Body of pancreas (tissue), 4 donors: ENCODE measurements around the gene C22orf39. TPM values are rescaled to one million over a fixed set of nuclear protein-coding genes. Genes with fewer than 3 reads are reported as not detected.

ENCODE experiments used
- ATAC-seq: fragments of 150-250 bp; one replicate; pipeline ENCODE4 v1.9.1; 2016
- DNase-seq, 4 donors: peaks; one replicate each; pipeline ENCODE4 v3.0.0-alpha.2; 2019
- H3K27ac ChIP-seq, 4 donors: fragments of 200-600 bp; sonication (generic); 1 replicate in 3 of 4; 2 replicates in 1 of 4; pipeline versions ENCODE4 v1.5.1 to v1.6.1; 2016 to 2019; ENCODE audit warnings: mild to moderate bottlenecking in 1 of 4, mixed read lengths in 1 of 4, moderate library complexity in 1 of 4
- H3K27me3 ChIP-seq, 2 donors: fragments of 200-600 bp; sonication (generic); one replicate each; pipeline ENCODE4 v1.6.0; 2016; ENCODE audit warnings: mild to moderate bottlenecking in 1 of 2
- H3K36me3 ChIP-seq, 2 donors: fragments of 200-600 bp; sonication (generic); replicated peaks in 1 of 2; 2 replicates each; pipeline ENCODE4 v1.5.1; 2016; ENCODE audit warnings: low read depth in 2 of 2; ENCODE audit not compliant: insufficient read depth in 1 of 2
- H3K4me1 ChIP-seq: fragments of 200-600 bp; sonication (generic); one replicate; pipeline ENCODE4 v1.6.0; 2016
- H3K4me3 ChIP-seq, 2 donors: fragments of 200-600 bp; sonication (generic); 1 replicate in 1 of 2; 2 replicates in 1 of 2; pipeline ENCODE4 v1.5.1; 2016 to 2019
- H3K9me3 ChIP-seq, 3 donors: fragments of 200-600 bp; sonication (generic); 1 replicate in 2 of 3; 2 replicates in 1 of 3; pipeline ENCODE4 v1.5.1; 2016
- POLR2A ChIP-seq, 3 donors: fragments of 450-650 bp; IDR thresholded peaks; one replicate each; pipeline ENCODE4 v1.6.1; 2016; ENCODE audit warnings: antibody characterized with exemption in 3 of 3, mild to moderate bottlenecking in 2 of 3
- WGBS, 2 donors: methylation state at CpG; one replicate each; pipeline ENCODE4 v1.1.5; 2017; 5-methylcytosine and 5-hydroxymethylcytosine counted together
- intact Hi-C: fragments of 100-400 bp; cut with DNase I; formaldehyde crosslinking; loops from one replicate; pipeline ENCODE4 v1.15.1; 2023
- total RNA-seq, 2 donors: library from RNA; depleted of rRNA; stranded (reverse); fragments of >200 nt; gene quantifications; one replicate each; pipeline ENCODE4 v1.1.0, GENCODE V29; 2016
- TF ChIP-seq, protein P1 (sequence below), 7 experiments: fragments of 450-650 bp in 4 of 7; fragments of 200-600 bp in 3 of 7; sonication (generic) in 3 of 7; IDR thresholded peaks; one replicate each; pipeline ENCODE4 v1.5.1; 2016 to 2019; ENCODE audit warnings: antibody characterized with exemption in 7 of 7

The C22orf39 gene
- total RNA-seq, 2 donors from 2014 or later = 36.1 to 49.8 TPM

DNA sequence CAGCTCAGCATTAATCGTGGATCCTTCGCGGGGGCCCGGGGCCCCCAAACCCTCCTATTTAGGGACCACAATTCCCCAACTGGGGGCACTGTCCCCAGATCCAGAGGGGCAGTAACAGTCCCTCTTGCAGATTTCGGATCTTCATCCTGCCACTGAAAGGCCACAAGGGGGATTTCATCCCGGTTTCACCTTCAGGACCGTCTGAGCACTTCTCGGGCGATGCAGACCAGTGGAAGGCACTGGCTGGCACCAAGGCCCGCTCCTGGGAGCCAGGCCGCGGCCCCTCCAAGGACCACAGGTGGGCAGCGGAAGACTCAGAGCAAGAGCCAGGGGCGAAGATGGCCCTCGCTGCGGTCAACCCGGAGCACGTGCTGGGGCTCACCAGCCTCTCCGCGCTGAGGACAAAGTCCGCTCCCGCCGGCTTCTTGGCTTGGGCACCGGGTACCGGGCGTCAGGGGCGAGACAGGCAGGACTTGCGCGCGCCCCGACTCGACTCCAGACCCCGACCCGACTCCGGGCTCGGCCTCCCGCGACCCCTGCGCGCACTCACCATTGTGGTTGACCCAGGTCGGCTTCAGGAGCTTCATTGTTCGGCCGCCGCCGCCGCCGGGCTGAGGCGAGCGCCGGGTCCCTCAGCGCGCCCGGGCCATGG, 16.5 kb downstream of the C22orf39 start:
- Histone ChIP-seq H3K9me3 (no peaks in the 10 kb centered on the region), H3K4me1 (peaks cover 27% of the 10 kb centered on the region), H3K27me3 (no peaks in the 10 kb centered on the region), H3K27ac (peak overlapping the region; percentile 58 to 97 (median 76)), H3K36me3 (peaks cover 0 to 5% of the 10 kb centered on the region in 2 donors), H3K4me3 (peak overlapping the region; percentile 66 to 87)
- ATAC-seq (no peak), DNase-seq (peak; percentile 43 to 66 (median 56))
- WGBS, 2 donors = 0 to 1% methylated on average over 7 to 53 of the region's 53 CpGs
- intact Hi-C loops = no loop called here
- TF ChIP-seq, protein P1, sequence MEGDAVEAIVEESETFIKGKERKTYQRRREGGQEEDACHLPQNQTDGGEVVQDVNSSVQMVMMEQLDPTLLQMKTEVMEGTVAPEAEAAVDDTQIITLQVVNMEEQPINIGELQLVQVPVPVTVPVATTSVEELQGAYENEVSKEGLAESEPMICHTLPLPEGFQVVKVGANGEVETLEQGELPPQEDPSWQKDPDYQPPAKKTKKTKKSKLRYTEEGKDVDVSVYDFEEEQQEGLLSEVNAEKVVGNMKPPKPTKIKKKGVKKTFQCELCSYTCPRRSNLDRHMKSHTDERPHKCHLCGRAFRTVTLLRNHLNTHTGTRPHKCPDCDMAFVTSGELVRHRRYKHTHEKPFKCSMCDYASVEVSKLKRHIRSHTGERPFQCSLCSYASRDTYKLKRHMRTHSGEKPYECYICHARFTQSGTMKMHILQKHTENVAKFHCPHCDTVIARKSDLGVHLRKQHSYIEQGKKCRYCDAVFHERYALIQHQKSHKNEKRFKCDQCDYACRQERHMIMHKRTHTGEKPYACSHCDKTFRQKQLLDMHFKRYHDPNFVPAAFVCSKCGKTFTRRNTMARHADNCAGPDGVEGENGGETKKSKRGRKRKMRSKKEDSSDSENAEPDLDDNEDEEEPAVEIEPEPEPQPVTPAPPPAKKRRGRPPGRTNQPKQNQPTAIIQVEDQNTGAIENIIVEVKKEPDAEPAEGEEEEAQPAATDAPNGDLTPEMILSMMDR (IDR thresholded peaks at IDR 0.05) = peak in 1 of 7 experiments; percentile 7
- TF ChIP-seq POLR2A (IDR thresholded peaks at IDR 0.05) = no peak

DNA sequence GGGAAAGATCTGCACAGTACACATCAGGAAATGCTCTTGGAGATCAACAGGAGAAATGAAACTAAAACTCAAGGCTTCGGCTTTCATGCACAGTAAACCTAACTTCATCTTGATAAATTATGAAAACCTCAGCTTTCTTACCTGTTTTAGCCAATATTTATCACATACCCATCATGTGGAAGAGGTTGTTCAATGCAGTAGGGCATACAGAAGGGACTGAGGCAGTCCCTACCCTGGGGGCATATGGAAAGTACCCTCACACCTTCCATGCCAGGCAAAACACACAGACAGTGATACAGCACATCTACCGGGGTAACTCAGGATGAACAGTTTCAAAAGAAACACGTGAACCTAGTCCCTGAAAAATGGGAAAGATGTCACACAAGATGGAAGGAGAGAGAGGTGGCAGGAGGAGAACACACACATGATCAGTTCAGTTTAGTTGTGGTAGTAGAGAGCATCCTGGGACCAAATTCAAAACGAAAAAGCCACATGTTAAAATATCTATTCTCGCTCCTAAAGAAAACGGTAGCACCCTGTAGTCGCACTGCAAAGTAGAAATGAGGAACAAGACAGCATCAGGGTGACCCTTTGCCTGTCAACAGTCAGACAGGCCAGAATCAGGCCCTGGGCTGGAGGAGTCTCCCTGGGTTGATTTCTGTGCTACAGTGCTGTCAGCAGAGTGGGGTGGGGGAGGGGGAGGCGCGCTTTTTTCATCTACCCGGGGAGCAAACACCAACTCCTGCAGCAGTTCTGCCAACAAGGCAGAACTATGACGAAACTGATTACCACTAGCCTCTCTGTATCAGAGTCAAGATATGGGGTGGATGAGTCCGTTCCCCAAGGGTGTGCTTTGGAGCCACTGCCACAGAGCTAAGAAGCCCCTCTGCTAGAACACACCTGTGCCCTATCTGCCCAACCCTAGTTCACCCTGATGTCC, 17.3 kb downstream of the C22orf39 start:
- ATAC-seq (no peak), DNase-seq (peak in 3 of 4 donors; percentile 24 to 51 (median 45))
- Histone ChIP-seq H3K27me3 (no peaks in the 10 kb centered on the region), H3K9me3 (no peaks in the 10 kb centered on the region), H3K27ac (peak overlapping the region in 3 of 4 donors; percentile 58 to 97 (median 75)), H3K36me3 (no peaks in the 10 kb centered on the region), H3K4me3 (peak overlapping the region; percentile 66 to 87), H3K4me1 (peaks cover 27% of the 10 kb centered on the region)
- 12 to 15% methylated on average over 7 to 12 of the region's 12 CpGs for WGBS, 2 donors
- TF ChIP-seq, protein P1 (IDR thresholded peaks at IDR 0.05) = no peak
- TF ChIP-seq POLR2A (IDR thresholded peaks at IDR 0.05) = no peak
- intact Hi-C loops = no loop called here

DNA sequence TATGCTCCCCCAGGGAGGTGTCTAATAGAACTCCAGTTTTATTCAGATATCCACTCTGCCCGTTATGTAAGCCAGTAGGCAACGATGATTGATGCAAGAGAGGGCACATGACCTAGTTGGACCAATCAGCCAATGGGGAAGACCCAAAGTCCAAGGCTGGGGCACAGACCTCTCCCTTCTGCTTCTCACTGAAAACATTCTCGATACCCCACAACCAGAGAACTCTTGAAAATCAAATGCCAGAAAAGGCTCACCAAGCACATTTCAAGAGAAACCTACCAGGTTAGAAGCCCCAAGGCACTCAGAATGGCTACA, 23.4 kb downstream of the C22orf39 start:
- Histone ChIP-seq H3K9me3 (no peaks in the 10 kb centered on the region), H3K36me3 (no peaks in the 10 kb centered on the region), H3K4me3 (no peak overlapping the region), H3K4me1 (peaks cover 8% of the 10 kb centered on the region), H3K27ac (no peak overlapping the region), H3K27me3 (no peaks in the 10 kb centered on the region)
- ATAC-seq = no peak
- TF ChIP-seq, protein P1 (IDR thresholded peaks at IDR 0.05) = no peak
- no peak for TF ChIP-seq POLR2A (IDR thresholded peaks at IDR 0.05)
- intact Hi-C loops = no loop called here
- DNase-seq = no peak
- WGBS, 2 donors = 52 to 64% methylated on average over 3 of the region's 3 CpGs

DNA sequence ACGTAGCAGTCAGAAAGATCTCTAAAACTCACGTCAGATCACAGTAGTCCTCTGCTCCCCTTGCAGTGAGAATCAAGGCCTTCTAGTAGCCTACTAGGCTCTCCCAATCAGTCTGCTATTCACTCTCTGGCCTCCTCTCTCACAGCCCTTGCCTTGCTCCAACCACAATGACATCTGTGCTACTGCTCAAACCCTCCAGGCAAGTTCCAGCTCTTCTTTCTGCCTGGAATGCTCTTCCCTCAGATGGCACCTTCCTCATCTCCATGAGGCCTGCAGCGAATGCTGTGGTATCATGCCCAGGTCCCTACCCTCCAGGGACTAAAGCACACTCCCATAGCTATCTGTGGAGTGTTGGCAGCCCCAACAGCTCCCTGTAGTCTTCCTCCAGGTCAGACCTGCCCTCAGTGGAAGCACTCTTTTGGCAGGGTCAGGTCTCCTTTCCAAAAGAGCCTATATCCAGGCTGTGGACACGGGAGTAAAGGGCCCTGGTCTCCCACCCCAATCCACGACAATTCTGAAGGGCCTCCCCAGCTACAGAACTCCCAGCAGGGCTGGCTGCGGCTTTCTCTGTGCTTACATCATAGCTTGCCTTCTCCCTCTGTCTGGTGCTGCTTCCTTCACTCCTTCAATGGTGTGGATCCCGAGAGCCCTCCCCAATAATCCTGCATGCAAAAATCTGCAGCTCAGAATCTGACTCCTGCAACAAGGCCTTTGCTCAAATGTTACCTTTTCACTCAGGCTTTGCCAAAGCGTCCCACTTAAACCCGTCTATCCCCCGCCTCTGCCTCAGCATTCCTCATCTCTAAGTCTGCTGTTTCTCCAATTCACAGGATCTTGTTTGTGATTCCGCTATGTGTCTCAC, 24.8 kb downstream of the C22orf39 start:
- TF ChIP-seq, protein P1 (IDR thresholded peaks at IDR 0.05) = no peak
- TF ChIP-seq POLR2A (IDR thresholded peaks at IDR 0.05) = no peak
- intact Hi-C loops = no loop called here
- Histone ChIP-seq H3K4me3 (no peak overlapping the region), H3K36me3 (no peaks in the 10 kb centered on the region), H3K4me1 (peaks cover 8% of the 10 kb centered on the region), H3K27ac (no peak overlapping the region), H3K27me3 (no peaks in the 10 kb centered on the region), H3K9me3 (no peaks in the 10 kb centered on the region)
- 86 to 87% methylated on average over 9 to 11 of the region's 11 CpGs for WGBS, 2 donors
- DNase-seq (no peak), ATAC-seq (no peak)
